Activated T-helper 17 cell treated with anti-CD3 and anti-CD28 coated beads, Interleukin-2, amount 50 U/mL, for 72 hours (primary cell): ENCODE results near the gene TLL2. TPM values are rescaled to one million over a fixed set of nuclear protein-coding genes. Genes with fewer than 3 reads are reported as not detected.

Source experiments
- ATAC-seq: fragments of 150-1000 bp; cut with Tn5 transposase; replicated peaks from 2 replicates; pipeline ENCODE4 v1.10.0; 2021; ENCODE audit warnings: mild to moderate bottlenecking, moderate library complexity
- H3K27ac Mint-ChIP-seq: one replicate; pipeline ENCODE4 v1.8.0; 2022; ENCODE audit warnings: mixed read lengths
- H3K27me3 Mint-ChIP-seq: one replicate; pipeline ENCODE4 v1.8.0; 2022; ENCODE audit warnings: mixed read lengths
- H3K36me3 Mint-ChIP-seq: one replicate; pipeline ENCODE4 v1.8.0; 2022; ENCODE audit warnings: low read depth, mild to moderate bottlenecking, mixed read lengths
- H3K4me1 Mint-ChIP-seq: one replicate; pipeline ENCODE4 v1.8.0; 2022; ENCODE audit warnings: mixed read lengths
- H3K4me3 Mint-ChIP-seq: one replicate; pipeline ENCODE4 v1.8.0; 2022; ENCODE audit warnings: mild to moderate bottlenecking, mixed read lengths
- H3K9me3 Mint-ChIP-seq: one replicate; pipeline ENCODE4 v1.8.0; 2022; ENCODE audit warnings: mixed read lengths
- total RNA-seq, 2 donors: library from RNA; stranded (reverse); gene quantifications; one replicate each; pipeline ENCODE4 v1.2.3, GENCODE V29; 2022

Gene TLL2
- total RNA-seq, 2 donors from 2014 or later, result not detected

DNA sequence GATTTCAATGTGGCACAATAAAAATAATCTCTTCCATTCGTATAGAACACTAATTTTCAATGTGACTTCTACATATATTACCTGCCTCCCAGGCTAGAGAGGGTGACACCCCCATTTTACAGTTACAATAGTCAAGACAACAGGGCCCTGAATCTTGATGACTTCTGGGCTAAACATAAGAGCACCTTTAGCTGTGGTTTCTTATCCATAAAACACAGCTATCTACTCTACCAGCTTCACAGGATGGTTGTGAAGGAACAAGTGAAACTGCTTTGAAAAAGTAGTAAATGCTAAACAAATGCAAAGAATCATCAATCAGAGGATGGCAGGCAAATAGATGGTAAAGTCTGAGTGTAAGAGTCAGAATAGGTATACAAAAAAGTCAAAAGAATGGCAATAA is 3.6 kb upstream of the TLL2 start:
- ATAC-seq, result no peak
- Mint-ChIP-seq H3K36me3 (peaks cover 32% of the 10 kb centered on the region), H3K9me3 (no peaks in the 10 kb centered on the region), H3K27ac (no peak overlapping the region), H3K27me3 (peaks cover 9% of the 10 kb centered on the region), H3K4me1 (peaks cover 9% of the 10 kb centered on the region), H3K4me3 (no peak overlapping the region)

DNA sequence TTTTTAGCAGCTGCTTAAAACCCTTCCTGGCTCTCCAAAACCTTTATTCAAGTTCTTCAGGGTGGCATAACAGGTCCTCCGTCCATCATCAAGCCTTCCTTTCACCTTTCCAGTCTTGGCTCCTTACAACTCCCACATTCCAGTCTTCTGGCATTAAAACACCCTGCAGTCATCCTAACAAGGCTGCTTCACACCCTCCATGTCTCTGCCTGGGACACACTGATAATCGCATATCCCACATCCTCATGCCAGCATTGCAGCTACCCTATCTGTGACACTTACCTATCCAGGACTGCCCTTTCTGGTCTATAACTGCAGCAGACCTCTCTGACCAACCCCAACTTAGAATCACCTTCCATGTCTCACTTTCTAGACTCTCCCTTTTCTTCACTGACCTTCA is 2.6 kb upstream of the TLL2 start:
- Mint-ChIP-seq H3K27me3 (peaks cover 15% of the 10 kb centered on the region), H3K4me1 (peaks cover 9% of the 10 kb centered on the region)

DNA sequence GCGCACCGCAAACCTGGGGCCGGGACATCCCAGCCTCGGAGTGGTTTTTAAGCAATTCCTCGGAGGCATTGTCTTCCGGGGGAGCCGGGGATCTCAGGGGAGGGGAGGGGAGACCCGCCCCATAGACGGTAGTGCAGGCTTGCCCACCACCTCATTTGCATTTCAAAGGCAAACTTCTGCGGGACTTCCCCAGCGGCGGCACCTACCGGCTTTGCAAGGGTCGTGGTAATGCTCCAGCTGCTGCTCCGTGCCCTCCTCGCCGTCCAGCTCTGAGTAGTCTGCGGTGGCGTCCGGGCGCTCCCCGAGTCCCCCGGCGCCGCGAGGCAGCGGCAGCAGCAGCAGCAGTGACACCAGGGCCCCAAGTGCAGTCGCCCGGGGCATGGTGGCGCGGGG is 425 bp downstream of the TLL2 start:
- H3K4me3 Mint-ChIP-seq, result peak overlapping the region; percentile 74
- no peaks in the 10 kb centered on the region for H3K9me3 Mint-ChIP-seq
- H3K36me3 Mint-ChIP-seq, result no peaks in the 10 kb centered on the region
- ATAC-seq, result peak; percentile 60
- H3K27ac Mint-ChIP-seq, result no peak overlapping the region
- peaks cover 18% of the 10 kb centered on the region for H3K27me3 Mint-ChIP-seq
- H3K4me1 Mint-ChIP-seq, result peaks cover 9% of the 10 kb centered on the region

More for the DNA sequence above, 2.6 kb upstream of the TLL2 start:
- Mint-ChIP-seq H3K4me3 (no peak overlapping the region), H3K27ac (no peak overlapping the region), H3K36me3 (peaks cover 23% of the 10 kb centered on the region), H3K9me3 (no peaks in the 10 kb centered on the region)
- ATAC-seq, result no peak

DNA sequence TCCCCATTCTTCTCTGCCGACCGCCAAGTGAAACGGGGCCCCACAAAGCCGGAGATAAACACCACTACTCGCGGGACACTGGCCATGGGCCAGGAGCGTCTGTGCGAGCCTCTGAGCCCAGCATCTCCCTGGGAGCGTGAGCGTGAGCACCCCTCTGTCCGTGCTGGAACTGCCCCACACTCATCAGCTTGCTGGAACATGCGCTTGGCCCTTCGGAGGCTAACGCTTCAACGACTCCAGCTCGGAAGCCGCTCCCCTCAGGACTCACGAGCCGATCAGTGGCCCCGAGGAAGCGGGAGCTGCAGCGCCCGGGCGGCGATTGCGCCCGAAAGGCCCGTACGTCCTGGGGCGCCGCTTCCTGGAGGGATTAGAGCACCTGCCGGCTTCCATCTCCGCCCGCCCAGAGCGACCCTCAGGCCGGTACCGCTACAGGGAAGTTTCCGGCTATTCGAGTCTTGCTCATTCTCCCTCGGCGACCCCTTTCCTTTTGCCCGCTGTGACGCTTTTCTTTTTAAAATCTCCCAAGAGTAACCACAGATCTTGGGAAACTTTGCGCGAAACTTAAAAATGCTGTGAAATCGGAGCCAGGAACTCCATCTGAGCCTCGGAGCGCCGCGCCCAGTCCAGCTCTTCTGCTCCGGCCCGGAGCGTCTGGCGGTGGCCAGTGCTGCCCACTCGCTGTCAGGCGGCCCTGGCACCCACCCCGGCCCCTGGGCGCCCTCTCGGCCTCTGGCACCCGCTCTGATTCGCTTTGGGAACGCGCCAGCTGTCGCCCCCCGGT is 1.0 kb downstream of the TLL2 start:
- H3K9me3 Mint-ChIP-seq, result no peaks in the 10 kb centered on the region
- no peak for ATAC-seq
- H3K4me3 Mint-ChIP-seq, result peak overlapping the region; percentile 74
- peaks cover 9% of the 10 kb centered on the region for H3K4me1 Mint-ChIP-seq
- H3K36me3 Mint-ChIP-seq, result no peaks in the 10 kb centered on the region
- peaks cover 18% of the 10 kb centered on the region for H3K27me3 Mint-ChIP-seq
- no peak overlapping the region for H3K27ac Mint-ChIP-seq

DNA sequence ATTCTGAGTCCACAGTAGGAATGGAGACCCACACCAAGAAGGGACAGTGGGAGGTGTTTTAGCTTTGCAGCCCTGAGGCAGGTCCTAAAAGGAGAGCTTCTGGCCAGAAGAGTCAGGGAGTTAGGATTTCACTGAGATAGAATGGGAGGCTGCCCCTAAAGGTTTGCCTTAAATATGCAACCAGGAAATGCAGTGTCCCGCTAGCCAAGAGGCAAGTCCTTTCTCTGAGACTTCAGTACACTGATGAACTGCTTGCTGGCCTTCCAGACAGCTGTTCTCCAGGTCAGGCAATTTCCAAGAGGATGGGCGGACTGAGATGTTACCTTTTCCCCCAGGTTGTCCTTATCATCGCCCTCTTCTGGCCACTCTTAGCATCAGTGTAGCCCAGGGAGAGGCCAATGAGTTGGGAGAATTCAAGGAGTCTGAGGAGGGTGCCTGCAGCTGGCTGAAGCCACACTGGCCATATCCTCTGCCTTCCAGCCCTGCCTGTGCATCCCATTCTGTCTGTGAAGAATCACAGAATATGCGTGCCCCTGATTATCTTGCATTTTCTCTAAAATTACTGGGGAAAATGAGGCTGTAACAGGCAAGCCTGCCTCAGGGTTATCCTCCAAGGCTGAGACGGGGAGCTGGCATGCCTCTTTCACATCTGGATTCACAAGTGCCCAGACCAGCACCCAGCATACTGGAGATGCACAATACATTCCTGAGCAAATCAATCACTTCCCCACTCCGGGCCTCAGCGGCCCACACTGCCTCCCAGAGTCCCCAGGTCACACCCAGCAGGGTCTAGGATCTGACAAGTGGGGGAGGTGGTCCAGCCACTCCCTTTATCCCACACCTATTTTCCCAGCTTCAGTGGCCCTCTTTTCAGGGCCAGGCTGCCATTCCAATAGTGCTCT is 2.4 kb downstream of the TLL2 start:
- H3K27ac Mint-ChIP-seq, result no peak overlapping the region
- peaks cover 18% of the 10 kb centered on the region for H3K27me3 Mint-ChIP-seq
- peak overlapping the region; percentile 74 for H3K4me3 Mint-ChIP-seq
- H3K9me3 Mint-ChIP-seq, result no peaks in the 10 kb centered on the region
- H3K36me3 Mint-ChIP-seq, result no peaks in the 10 kb centered on the region
- peak; percentile 23 for ATAC-seq
- H3K4me1 Mint-ChIP-seq, result peaks cover 9% of the 10 kb centered on the region

DNA sequence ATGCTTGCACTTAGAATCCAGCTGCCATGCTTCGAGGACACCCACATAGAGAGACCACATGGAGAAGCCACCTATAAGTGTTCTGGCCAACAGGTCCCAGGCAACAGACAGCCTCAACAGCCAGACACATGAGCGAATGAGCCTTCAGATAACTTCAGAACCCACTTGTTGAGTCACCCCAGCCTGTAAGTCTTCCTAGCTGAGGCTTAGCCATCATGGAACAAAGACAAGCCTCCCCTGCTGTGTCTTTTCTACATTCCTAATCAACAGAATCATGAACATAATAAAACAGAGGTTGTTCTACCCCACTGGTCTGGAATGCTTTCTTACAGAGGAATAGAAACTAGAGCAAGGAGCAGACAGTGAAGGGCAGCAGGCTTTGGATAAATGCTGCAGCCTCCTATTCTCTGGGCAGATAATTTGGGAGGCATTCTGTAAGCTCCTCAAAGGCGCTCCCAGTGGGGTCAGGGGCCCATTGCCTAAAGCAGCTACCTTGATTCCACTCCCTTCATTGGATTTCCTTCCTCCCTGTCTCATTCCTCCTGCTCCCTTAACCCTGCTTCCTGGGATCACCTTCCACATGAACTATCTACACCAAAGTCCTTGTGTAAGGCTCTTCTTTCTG is 4.6 kb downstream of the TLL2 start:
- ATAC-seq, result no peak
- Mint-ChIP-seq H3K9me3 (no peaks in the 10 kb centered on the region), H3K27ac (no peak overlapping the region), H3K27me3 (peaks cover 10% of the 10 kb centered on the region), H3K4me1 (peaks cover 1% of the 10 kb centered on the region), H3K4me3 (no peak overlapping the region), H3K36me3 (no peaks in the 10 kb centered on the region)

DNA sequence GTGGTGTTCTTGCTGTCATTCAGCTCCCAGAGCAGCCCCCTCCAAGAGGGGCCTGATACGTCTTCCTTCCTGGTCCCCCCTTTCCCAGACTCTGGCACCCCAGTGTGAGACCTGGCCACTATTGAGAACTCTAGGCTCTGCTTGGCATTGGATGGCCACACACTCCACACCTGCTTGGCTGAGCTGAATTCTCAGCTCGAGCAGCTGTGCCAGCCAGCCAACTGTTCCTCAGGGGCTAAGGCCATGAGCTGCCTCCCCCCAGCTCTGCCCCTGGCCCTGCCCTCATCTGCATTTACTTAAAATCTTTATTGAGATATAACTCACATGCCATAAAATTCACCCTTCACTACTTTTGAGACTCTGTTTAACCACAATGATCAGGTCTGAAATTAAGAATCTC is 6.7 kb downstream of the TLL2 start:
- no peaks in the 10 kb centered on the region for H3K36me3 Mint-ChIP-seq
- no peak overlapping the region for H3K4me3 Mint-ChIP-seq
- no peak for ATAC-seq
- no peaks in the 10 kb centered on the region for H3K9me3 Mint-ChIP-seq
- H3K27me3 Mint-ChIP-seq, result peaks cover 9% of the 10 kb centered on the region
- H3K27ac Mint-ChIP-seq, result no peak overlapping the region
- no peaks in the 10 kb centered on the region for H3K4me1 Mint-ChIP-seq

DNA sequence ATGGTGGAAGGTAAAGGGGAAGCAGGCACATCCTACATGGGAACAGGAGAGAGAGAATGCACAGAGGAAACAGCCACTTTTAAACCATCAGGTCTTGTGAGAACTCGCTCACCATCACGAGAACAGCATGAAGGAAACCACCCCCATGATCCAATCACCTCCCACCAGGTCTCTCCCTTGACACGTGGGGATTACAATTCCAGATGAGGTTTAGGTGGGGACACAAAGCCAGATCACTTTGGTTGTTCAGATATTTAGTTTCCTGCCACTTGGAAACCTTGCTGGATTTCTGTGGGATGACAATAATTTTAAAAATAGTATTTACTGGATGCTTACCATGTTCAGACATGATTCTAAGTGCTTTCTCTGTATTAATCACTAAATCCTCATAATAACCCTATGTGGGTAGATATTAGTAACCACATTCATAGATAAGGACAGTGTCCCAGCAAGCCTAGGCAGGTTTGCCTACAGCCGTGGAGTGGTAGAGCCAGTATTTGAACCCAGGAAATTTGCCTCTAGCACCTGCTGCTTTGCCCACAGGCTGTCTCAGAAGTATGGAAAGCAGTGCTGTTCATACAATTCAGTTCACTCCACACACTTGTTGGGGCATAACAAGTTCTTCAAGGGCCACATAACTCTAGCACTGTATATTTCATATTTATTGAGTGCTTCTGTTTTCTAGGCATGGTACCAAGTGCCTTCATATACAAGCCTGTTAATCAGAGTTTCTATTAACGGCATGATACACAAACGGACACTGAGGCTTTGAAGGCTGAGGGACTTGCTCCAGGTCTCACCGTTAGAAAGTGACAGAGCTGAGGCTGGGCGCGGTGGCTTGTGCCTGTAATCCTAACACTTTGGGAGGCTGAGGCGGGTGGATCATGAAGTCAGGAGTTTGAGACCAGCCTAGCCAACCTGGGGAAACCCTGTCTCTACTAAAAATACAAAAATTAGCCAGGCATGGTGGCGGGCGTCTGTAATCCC is 8.3 kb downstream of the TLL2 start:
- no peak overlapping the region for H3K4me3 Mint-ChIP-seq
- H3K27ac Mint-ChIP-seq, result no peak overlapping the region
- peaks cover 10% of the 10 kb centered on the region for H3K27me3 Mint-ChIP-seq
- H3K9me3 Mint-ChIP-seq, result no peaks in the 10 kb centered on the region
- H3K4me1 Mint-ChIP-seq, result no peaks in the 10 kb centered on the region
- H3K36me3 Mint-ChIP-seq, result no peaks in the 10 kb centered on the region
- no peak for ATAC-seq

DNA sequence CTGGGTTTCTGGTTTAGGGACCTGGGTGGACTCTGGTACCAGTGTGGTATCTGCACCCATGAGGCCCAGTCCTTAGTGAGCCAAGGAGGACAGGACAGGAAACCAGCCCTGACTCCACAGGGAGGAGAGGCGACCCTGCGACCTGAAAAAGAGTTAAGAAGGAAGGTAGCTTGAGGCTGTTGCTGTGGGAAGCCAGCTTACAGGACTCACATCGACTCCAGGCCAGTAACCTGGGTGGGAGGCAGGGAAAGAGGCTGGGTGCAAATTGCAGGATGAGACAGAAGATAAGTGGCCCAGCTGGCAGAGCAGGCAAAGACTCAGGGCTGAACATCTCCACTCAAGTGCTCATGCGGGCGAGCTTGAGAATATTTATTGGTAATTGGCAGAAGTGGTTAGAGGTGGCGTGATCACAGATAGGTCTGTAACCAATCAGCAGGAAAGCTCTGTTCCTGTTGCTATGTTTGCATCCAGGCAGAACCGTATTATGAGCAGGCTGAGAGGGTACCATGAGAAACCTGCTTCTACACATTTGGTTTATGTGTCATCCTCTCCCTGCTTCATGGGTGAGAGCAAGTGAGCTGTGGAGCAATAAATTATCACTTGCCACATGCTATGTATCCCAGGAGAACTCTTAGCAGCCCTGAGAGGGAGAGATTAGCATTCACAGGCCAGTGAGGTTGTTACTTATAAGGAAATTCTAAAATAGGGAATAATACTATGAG is 11.0 kb downstream of the TLL2 start:
- Mint-ChIP-seq H3K9me3 (no peaks in the 10 kb centered on the region), H3K27me3 (peaks cover 14% of the 10 kb centered on the region), H3K36me3 (no peaks in the 10 kb centered on the region), H3K4me1 (no peaks in the 10 kb centered on the region), H3K27ac (no peak overlapping the region), H3K4me3 (no peak overlapping the region)
- no peak for ATAC-seq

DNA sequence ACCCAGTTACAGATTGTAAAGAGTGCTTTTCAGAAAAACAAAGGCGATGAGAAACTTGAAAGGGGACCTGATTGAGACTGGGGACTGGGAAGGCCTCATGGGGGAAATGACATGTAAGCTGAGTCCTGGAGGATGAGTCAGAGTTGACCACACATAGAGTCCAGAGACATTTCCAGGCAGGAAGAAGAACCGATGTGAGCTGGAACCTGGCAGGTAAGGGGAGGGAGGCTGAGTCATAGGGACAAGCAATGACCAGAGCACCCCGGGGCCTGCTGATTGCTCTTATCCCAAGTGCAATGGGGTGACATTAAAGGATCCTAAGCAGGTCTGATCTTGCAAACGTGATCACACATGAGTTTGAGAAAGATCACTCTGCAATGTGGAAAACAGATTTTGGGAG is 11.7 kb downstream of the TLL2 start:
- H3K4me1 Mint-ChIP-seq, result no peaks in the 10 kb centered on the region
- ATAC-seq, result no peak
- H3K27me3 Mint-ChIP-seq, result peaks cover 17% of the 10 kb centered on the region
- H3K36me3 Mint-ChIP-seq, result no peaks in the 10 kb centered on the region
- no peak overlapping the region for H3K27ac Mint-ChIP-seq
- H3K4me3 Mint-ChIP-seq, result no peak overlapping the region
- no peaks in the 10 kb centered on the region for H3K9me3 Mint-ChIP-seq

DNA sequence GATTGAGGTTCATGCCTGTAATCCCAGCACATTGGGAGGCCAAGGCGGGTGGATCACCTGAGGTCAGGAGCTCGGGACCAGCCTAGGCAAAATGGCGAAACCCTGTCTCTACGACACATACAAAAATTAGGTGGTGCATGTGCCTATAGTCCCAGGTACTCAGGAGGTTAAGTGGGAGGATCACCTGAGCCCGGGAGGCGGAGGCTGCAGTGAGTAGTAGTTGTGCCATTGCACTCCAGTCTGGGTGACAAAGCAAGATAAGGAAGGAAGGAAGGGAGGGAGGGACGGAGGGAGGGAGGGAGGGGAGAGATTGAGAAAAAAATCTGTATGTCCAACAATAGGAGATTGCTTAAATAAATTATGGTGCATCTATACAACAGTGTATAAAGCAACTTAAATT is 13.2 kb downstream of the TLL2 start:
- ATAC-seq, result no peak
- H3K9me3 Mint-ChIP-seq, result no peaks in the 10 kb centered on the region
- H3K36me3 Mint-ChIP-seq, result no peaks in the 10 kb centered on the region
- no peak overlapping the region for H3K27ac Mint-ChIP-seq
- H3K27me3 Mint-ChIP-seq, result peaks cover 19% of the 10 kb centered on the region
- no peak overlapping the region for H3K4me3 Mint-ChIP-seq
- H3K4me1 Mint-ChIP-seq, result no peaks in the 10 kb centered on the region

DNA sequence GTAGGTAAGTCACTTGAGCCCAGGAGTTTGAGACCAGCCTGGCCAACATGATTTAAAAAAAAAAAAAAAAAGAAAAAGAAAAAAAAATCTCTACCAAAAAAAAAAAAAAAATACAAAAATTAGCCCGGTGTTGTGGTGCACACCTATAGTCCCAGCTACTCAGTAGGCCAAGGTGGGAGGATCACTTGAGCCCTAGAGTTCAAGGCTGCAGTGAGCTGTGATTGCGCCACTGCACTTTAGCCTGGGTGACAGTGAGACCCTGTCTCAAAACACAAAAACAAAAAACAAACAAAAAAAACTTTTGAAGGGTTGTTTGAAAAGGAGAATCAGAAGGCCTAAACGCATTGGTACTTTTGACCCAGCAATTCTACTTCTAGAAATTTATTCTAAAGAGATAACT is 13.7 kb downstream of the TLL2 start:
- no peak for ATAC-seq
- Mint-ChIP-seq H3K27me3 (peaks cover 20% of the 10 kb centered on the region), H3K27ac (no peak overlapping the region), H3K4me3 (no peak overlapping the region), H3K9me3 (no peaks in the 10 kb centered on the region), H3K4me1 (no peaks in the 10 kb centered on the region), H3K36me3 (no peaks in the 10 kb centered on the region)

DNA sequence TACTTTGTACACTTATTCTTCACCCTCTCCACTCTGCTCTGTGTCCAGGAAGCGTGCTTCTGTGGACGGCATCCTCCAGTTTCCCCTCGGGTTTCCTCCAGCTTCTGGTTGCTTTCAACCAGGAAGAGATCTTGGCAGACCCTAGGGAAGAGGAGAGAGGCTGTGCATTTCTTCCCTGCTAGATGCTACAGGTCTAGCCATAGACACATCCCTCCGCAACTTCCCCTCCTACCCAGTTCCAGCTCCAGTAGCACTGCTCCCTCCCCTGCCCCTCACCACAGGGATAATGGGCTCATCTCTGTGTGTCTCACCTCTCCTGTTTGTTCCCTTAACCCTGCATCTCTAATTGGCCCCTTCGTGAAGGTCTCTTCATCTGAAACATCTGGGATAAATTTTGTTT is 16.3 kb downstream of the TLL2 start:
- no peaks in the 10 kb centered on the region for H3K36me3 Mint-ChIP-seq
- no peak overlapping the region for H3K27ac Mint-ChIP-seq
- no peaks in the 10 kb centered on the region for H3K9me3 Mint-ChIP-seq
- no peak overlapping the region for H3K4me3 Mint-ChIP-seq
- no peak for ATAC-seq
- peaks cover 31% of the 10 kb centered on the region for H3K27me3 Mint-ChIP-seq
- H3K4me1 Mint-ChIP-seq, result no peaks in the 10 kb centered on the region
